Epithelial cell of esophagus (primary cell): Measurements from ENCODE around the gene ARHGAP12.

Experiments used
- DNase-seq: peaks from one replicate; pipeline ENCODE4 v3.0.0; 2010; ENCODE audit warnings: low read depth
- H3K4me3 ChIP-seq: 2 replicates; pipeline ENCODE4 v1.5.1; 2011; ENCODE audit warnings: mild to moderate bottlenecking, low read length, control low read depth
- CTCF ChIP-seq: IDR thresholded peaks from 2 replicates; pipeline ENCODE4 v1.5.1; 2011; ENCODE audit warnings: low read depth, mild to moderate bottlenecking, low read length, control low read depth, inconsistent platforms; ENCODE audit not compliant: insufficient read depth; ENCODE audit errors: missing control alignments

The ARHGAP12 gene

GRCh38 chr10:31866118-31866670 lies 62.4 kb downstream of the ARHGAP12 start:
- DNase-seq: peak; percentile 69
- H3K4me3 ChIP-seq: no peak overlapping the region
- no peak for TF ChIP-seq CTCF

GRCh38 chr10:31864834-31865518 lies 63.7 kb downstream of the ARHGAP12 start:
- H3K4me3 ChIP-seq: no peak overlapping the region
- no peak for TF ChIP-seq CTCF
- no peak for DNase-seq

GRCh38 chr10:31855033-31855432 lies 73.6 kb downstream of the ARHGAP12 start:
- no peak for DNase-seq
- TF ChIP-seq CTCF: no peak

GRCh38 chr10:31853629-31854028 lies 75.0 kb downstream of the ARHGAP12 start:
- H3K4me3 ChIP-seq: no peak overlapping the region
- DNase-seq: no peak
- TF ChIP-seq CTCF: no peak

More at GRCh38 chr10:31855033-31855432, 73.6 kb downstream of the ARHGAP12 start:
- no peak overlapping the region for H3K4me3 ChIP-seq

GRCh38 chr10:31851216-31851615 lies 77.4 kb downstream of the ARHGAP12 start:
- no peak overlapping the region for H3K4me3 ChIP-seq
- DNase-seq: no peak
- TF ChIP-seq CTCF: no peak

GRCh38 chr10:31847515-31847914 lies 81.1 kb downstream of the ARHGAP12 start:
- H3K4me3 ChIP-seq: no peak overlapping the region
- DNase-seq: peak; percentile 2
- TF ChIP-seq CTCF: no peak

- no peak overlapping the region for H3K4me3 ChIP-seq
- no peak for DNase-seq
- no peak for TF ChIP-seq CTCF
Observed at GRCh38 chr10:31838709-31839108, 89.9 kb downstream of the ARHGAP12 start.
